ENCODE measurements around the gene PLCH1.
A peak's percentile ranks its signal among the peaks of the same experiment; 100 is the strongest.

PLCH1 gene

GRCh38 chr3:155607761-155608160, 137.1 kb downstream of the PLCH1 start:
- DNase-seq (ENCODE audit: low read depth, low spot score): no peak

GRCh38 chr3:155605571-155605970, 139.3 kb downstream of the PLCH1 start:
- DNase-seq (ENCODE audit: low read depth, low spot score): no peak

GRCh38 chr3:155604967-155605366, 139.9 kb downstream of the PLCH1 start:
- DNase-seq (ENCODE audit: low read depth, low spot score): no peak

GRCh38 chr3:155604126-155604525, 140.7 kb downstream of the PLCH1 start:
- no peak for DNase-seq (ENCODE audit: low read depth, low spot score)

- no peak for DNase-seq (ENCODE audit: low read depth, low spot score)
Observed at GRCh38 chr3:155603302-155603701, 141.6 kb downstream of the PLCH1 start.

GRCh38 chr3:155602307-155602706, 142.6 kb downstream of the PLCH1 start:
- DNase-seq (ENCODE audit: low read depth, low spot score): no peak

- no peak for DNase-seq (ENCODE audit: low read depth, low spot score)
Observed at GRCh38 chr3:155598671-155599070, 146.2 kb downstream of the PLCH1 start.

GRCh38 chr3:155596615-155597014, 148.3 kb downstream of the PLCH1 start:
- DNase-seq (ENCODE audit: low read depth, low spot score): no peak

GRCh38 chr3:155595371-155595770, 149.5 kb downstream of the PLCH1 start:
- no peak for DNase-seq (ENCODE audit: low read depth, low spot score)

GRCh38 chr3:155594526-155595187, 150.2 kb downstream of the PLCH1 start:
- no peak for DNase-seq (ENCODE audit: low read depth, low spot score)

GRCh38 chr3:155587581-155587980, 157.3 kb downstream of the PLCH1 start:
- no peak for DNase-seq (ENCODE audit: low read depth, low spot score)

- peak; percentile 40 for DNase-seq (ENCODE audit: low read depth, low spot score)
Observed at GRCh38 chr3:155585384-155585783, 159.5 kb downstream of the PLCH1 start.

- no peak for DNase-seq (ENCODE audit: low read depth, low spot score)
Observed at GRCh38 chr3:155581579-155581978, 163.3 kb downstream of the PLCH1 start.

- DNase-seq (ENCODE audit: low read depth, low spot score): no peak
Observed at GRCh38 chr3:155572085-155572484, 172.8 kb downstream of the PLCH1 start.

- DNase-seq (ENCODE audit: low read depth, low spot score): no peak
Observed at GRCh38 chr3:155568295-155568694, 176.6 kb downstream of the PLCH1 start.

GRCh38 chr3:155560594-155560993, 184.3 kb downstream of the PLCH1 start:
- peak; percentile 23 for DNase-seq (ENCODE audit: low read depth, low spot score)

GRCh38 chr3:155560135-155560534, 184.7 kb downstream of the PLCH1 start:
- no peak for DNase-seq (ENCODE audit: low read depth, low spot score)

- DNase-seq (ENCODE audit: low read depth, low spot score): no peak
Observed at GRCh38 chr3:155556531-155556930, 188.3 kb downstream of the PLCH1 start.

- no peak for DNase-seq (ENCODE audit: low read depth, low spot score)
Observed at GRCh38 chr3:155555479-155556060, 189.3 kb downstream of the PLCH1 start.

GRCh38 chr3:155554777-155555451, 190.0 kb downstream of the PLCH1 start:
- DNase-seq (ENCODE audit: low read depth, low spot score): no peak

GRCh38 chr3:155553780-155554179, 191.1 kb downstream of the PLCH1 start:
- DNase-seq (ENCODE audit: low read depth, low spot score): no peak

- no peak for DNase-seq (ENCODE audit: low read depth, low spot score)
Observed at GRCh38 chr3:155553326-155553725, 191.5 kb downstream of the PLCH1 start.

- no peak for DNase-seq (ENCODE audit: low read depth, low spot score)
Observed at GRCh38 chr3:155550391-155550790, 194.5 kb downstream of the PLCH1 start.
